AG04450 (cell line): ENCODE measurements around the gene KLHL25. TPM values are rescaled to one million over a fixed set of nuclear protein-coding genes. Genes with fewer than 3 reads are reported as not detected.

Experiments used
- CTCF ChIA-PET: fragments of 300-600, 350-600 bp; formaldehyde crosslinking; extraction: SDS; loops from one replicate; lab custom pipeline; 2022; ENCODE audit warnings: antibody characterized with exemption, inconsistent platforms; lab: Charles Lee
- POLR2A ChIA-PET: fragments of 350-600 bp; formaldehyde crosslinking; extraction: SDS; loops from one replicate; lab custom pipeline; 2021; ENCODE audit warnings: antibody characterized with exemption, inconsistent platforms; lab: Yijun Ruan, JAX
- DNase-seq: peaks from one replicate; pipeline ENCODE4 v3.0.0-alpha.2; 2011; ENCODE audit warnings: low read depth, low spot score
- H3K27ac ChIP-seq: one replicate; pipeline ENCODE4 v1.5.1; 2012; ENCODE audit warnings: low read depth, low read length, control low read depth
- H3K27me3 ChIP-seq: one replicate; pipeline ENCODE4 v1.6.0; 2012; ENCODE audit warnings: low read length; ENCODE audit not compliant: control insufficient read depth, insufficient read depth
- H3K4me3 ChIP-seq: 2 replicates; pipeline ENCODE4 v1.5.1; 2011; ENCODE audit warnings: mild to moderate bottlenecking, low read depth, low read length, control low read depth
- H3K9me3 ChIP-seq: 2 replicates; pipeline ENCODE4 v1.5.1; 2012; ENCODE audit warnings: low read length; ENCODE audit not compliant: control insufficient read depth, insufficient read depth
- CTCF ChIP-seq: IDR thresholded peaks from 2 replicates; pipeline ENCODE4 v1.5.1; 2011; ENCODE audit warnings: low read depth, low read length, control low read depth, inconsistent platforms
- polyA plus RNA-seq: library from polyadenylated mRNA; depleted of rRNA; stranded (reverse); fragments of >200 nt; gene quantifications from 2 replicates; pipeline ENCODE4 v1.2.3, GENCODE V29; 2011

The KLHL25 gene
- polyA plus RNA-seq, 1 experiment, result 2.9 TPM

- CTCF ChIA-PET, result no interaction called here
- no peak for DNase-seq
- H3K27ac ChIP-seq, result no peak overlapping the region
Observed at GRCh38 chr15:85782064-85782463, 12.7 kb downstream of the KLHL25 start.

GRCh38 chr15:85781099-85781498 lies 13.6 kb downstream of the KLHL25 start:
- H3K27me3 ChIP-seq, result no peaks in the 10 kb centered on the region
- TF ChIP-seq CTCF, result no peak
- H3K27ac ChIP-seq, result no peak overlapping the region
- no peak overlapping the region for H3K4me3 ChIP-seq
- no peak for DNase-seq
- H3K9me3 ChIP-seq, result no peaks in the 10 kb centered on the region
- ChIA-PET CTCF (no interaction called here), POLR2A (no interaction called here)

More at GRCh38 chr15:85782064-85782463, 12.7 kb downstream of the KLHL25 start:
- POLR2A ChIA-PET, result no interaction called here
- no peaks in the 10 kb centered on the region for H3K9me3 ChIP-seq
- no peak for TF ChIP-seq CTCF
- no peaks in the 10 kb centered on the region for H3K27me3 ChIP-seq
- H3K4me3 ChIP-seq, result no peak overlapping the region

GRCh38 chr15:85780225-85780985 lies 14.3 kb downstream of the KLHL25 start:
- POLR2A ChIA-PET, result no interaction called here
- Histone ChIP-seq H3K9me3 (no peaks in the 10 kb centered on the region), H3K27ac (no peak overlapping the region), H3K27me3 (no peaks in the 10 kb centered on the region), H3K4me3 (no peak overlapping the region)
- no peak for TF ChIP-seq CTCF
- CTCF ChIA-PET, result interaction anchor here (2.9 kb wide), 1 partner anchor 51 kb away, joined by 7 read pairs; no protein-coding TSS in a partner anchor
- DNase-seq, result no peak

- TF ChIP-seq CTCF, result no peak
- no peaks in the 10 kb centered on the region for H3K9me3 ChIP-seq
- H3K4me3 ChIP-seq, result no peak overlapping the region
- ChIA-PET POLR2A (interaction anchor here (0.6 kb wide), 1 partner anchor 15 kb away, joined by 3 read pairs; no protein-coding TSS in a partner anchor), CTCF (interaction anchor here (2.9 kb wide), 1 partner anchor 52 kb away, joined by 7 read pairs; no protein-coding TSS in a partner anchor)
- DNase-seq, result no peak
- no peak overlapping the region for H3K27ac ChIP-seq
- no peaks in the 10 kb centered on the region for H3K27me3 ChIP-seq
Observed at GRCh38 chr15:85779249-85779648, 15.5 kb downstream of the KLHL25 start.

- H3K4me3 ChIP-seq, result no peak overlapping the region
- H3K27me3 ChIP-seq, result no peaks in the 10 kb centered on the region
- TF ChIP-seq CTCF, result no peak
- no peak overlapping the region for H3K27ac ChIP-seq
- DNase-seq, result no peak
- H3K9me3 ChIP-seq, result no peaks in the 10 kb centered on the region
- POLR2A ChIA-PET, result no interaction called here
- CTCF ChIA-PET, result interaction anchor here (0.7 to 2.9 kb wide), 2 partner anchors 8 to 53 kb away, joined by 3 to 7 read pairs; no protein-coding TSS in a partner anchor
Observed at GRCh38 chr15:85778107-85778776, 16.5 kb downstream of the KLHL25 start.
